GM18951 (cell line): ENCODE measurements around the gene KARS1.

Experiments
- POLR2A ChIP-seq: IDR thresholded peaks from 4 replicates; pipeline ENCODE4 v1.6.1; 2011; ENCODE audit warnings: mild to moderate bottlenecking; ENCODE audit not compliant: insufficient read length, insufficient read depth; ENCODE audit errors: extremely low read depth
- in situ Hi-C: fragments of 300-500 bp; cut with MboI; formaldehyde crosslinking; loops from one replicate; pipeline ENCODE4 v1.12.0; 2022; ENCODE audit warnings: low sequenced_read_pairs, mixed read lengths, inconsistent platforms; ENCODE audit not compliant: unreplicated experiment

Gene KARS1

GRCh38 chr16:75647492-75648264 lies at the start of gene KARS1, which contains the start of gene TERF2IP:
Gene KARS1, minus strand, starts transcription at chr16:75647665. Its CDS starts 26 bp downstream, at chr16:75647639.
Gene TERF2IP, plus strand, starts transcription at chr16:75647773. Its CDS starts 110 bp downstream, at chr16:75647883.
- in situ Hi-C loops, result loop anchor here (10.0 kb wide), 1 partner anchor 117 kb away; no protein-coding TSS in a partner anchor

DNA sequence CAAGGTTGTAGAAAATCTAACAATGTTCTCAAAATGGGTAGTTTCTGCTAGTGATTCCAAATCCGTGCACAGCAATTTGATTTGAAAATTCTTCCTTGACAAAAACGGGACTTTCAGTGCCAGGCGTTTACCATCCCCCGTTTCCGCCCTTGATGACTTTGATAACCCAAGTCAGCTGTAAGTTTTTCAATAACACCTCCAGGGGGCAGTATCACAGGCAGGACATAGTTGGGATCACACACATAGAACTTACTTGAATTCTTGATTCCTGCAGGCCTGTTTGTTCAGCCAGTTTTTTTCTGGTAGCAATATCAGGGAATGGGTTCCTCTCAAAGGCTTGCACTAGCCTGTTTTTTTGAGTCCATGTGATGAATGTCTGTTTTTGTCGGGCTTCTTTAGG lies 48.2 kb upstream of the KARS1 start:
- no peak for TF ChIP-seq POLR2A
- in situ Hi-C loops, result no loop called here

More at GRCh38 chr16:75647492-75648264, at the start of gene KARS1, which contains the start of gene TERF2IP:
- TF ChIP-seq POLR2A, result peak; percentile 94

DNA sequence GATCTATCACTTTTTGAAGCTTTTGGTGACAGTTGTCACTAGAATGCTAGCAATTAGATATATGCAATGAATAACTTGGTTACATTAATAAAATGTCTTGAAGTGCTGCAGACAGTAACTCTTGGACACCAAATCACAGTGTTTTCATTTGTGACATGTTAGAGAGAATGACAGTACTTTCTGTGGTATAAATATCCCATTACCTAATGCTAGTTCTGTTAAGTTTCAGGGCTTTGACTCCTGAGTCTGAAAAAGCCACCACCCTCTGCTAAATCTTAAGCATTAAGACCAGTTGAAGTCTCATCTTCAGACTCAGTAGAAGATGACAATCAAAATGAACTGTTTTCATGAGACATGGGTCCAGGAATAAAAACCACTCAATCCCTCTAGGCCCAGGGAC lies 39.9 kb upstream of the KARS1 start:
- in situ Hi-C loops, result no loop called here
- TF ChIP-seq POLR2A, result no peak

DNA sequence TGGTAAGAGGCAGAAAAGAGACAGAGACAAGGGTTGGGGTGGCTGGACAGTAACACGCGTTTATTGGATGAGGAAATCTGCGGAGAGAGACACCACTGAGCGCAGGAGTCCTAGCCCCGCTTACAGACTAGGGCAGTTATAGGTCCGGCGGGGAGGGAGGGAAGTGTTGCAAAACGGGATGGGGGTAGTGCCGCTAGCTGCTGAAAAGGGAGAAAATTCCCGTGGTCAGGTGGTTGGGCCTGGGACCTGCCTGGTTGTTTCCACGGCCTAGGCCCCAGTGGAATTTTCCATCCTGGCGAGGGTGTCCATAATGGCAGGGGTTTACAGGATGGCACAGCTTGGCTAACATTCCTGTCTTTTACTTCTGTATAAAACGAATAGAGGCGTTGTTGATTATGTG lies 34.8 kb upstream of the KARS1 start:
- TF ChIP-seq POLR2A, result no peak
- in situ Hi-C loops, result no loop called here

DNA sequence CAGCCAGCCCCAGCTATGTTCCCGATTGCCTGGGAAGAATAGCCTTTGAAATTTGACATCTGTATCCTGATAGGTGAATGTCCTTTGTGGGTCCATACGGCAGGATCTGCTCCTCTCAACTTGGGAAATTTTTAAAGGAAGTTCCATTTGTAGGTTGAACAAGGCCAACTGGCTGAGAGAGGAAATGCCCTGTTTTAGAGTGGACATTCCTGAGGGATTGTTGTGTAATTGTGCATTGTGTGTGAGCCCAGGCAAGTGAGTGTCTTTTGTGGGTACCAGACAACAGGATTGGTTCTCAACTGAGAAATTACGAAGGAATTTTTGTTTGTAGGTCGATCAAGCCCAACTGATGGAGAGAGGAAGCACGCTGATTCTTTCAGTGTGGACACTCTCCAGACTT lies 31.9 kb upstream of the KARS1 start:
- TF ChIP-seq POLR2A, result no peak
- in situ Hi-C loops, result no loop called here

DNA sequence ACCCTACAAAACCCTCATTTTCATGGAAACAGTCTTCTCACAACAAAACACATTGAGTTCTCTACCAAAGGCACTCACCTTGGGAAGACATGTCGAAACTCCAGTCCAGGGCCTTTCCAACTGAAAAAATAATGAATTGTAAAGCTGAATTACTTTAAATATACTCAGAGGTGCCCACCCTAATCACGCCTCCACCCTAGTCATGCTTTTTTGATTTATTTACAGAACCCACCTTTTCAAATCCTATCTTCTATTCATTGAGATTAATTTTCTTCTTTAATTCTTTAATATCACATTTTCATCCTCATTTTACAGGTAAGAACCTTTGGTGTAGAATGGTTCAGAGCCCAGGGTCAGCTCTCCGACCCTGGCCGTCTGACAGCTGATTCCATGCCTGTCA lies 29.4 kb upstream of the KARS1 start, which contains the start of gene CPHXL2:
CPHXL2 (minus strand) TSS at position 101 of the 400 bp plus-strand sequence; CDS start at position 91, 10 bp downstream.
- no peak for TF ChIP-seq POLR2A
- in situ Hi-C loops, result no loop called here

- TF ChIP-seq POLR2A, result no peak
These were observed 20.0 kb upstream of the KARS1 start for GRCh38 chr16:75667503-75667902.

DNA sequence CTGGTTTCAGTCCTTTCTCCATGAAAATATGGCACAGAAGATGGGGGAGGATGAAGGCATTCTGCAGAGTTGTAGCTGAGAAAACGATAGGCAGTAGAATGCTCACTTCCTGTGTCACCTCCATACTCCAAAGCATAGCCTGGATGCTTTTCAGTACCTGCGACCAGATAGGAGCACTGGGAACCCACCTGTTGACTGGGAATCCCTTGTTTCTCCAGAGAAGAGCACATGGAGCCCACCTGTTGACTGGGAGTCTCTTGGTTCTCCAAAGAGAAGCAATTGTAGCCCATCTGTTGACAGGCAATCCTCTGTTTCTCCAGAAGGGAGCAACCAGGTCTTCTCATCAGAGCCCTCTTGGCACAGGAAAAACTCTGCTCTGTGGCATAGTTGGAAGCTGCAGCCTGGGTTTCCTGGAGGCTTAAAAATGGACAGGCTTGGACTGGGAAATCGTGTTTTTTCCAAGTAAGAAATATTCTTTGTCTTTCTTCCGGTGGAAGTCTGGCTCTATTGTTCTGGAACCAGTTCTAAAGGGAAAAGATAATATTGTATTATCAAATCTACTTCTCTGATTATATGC lies 13.3 kb upstream of the KARS1 start:
- in situ Hi-C loops, result no loop called here
- TF ChIP-seq POLR2A, result no peak

More at GRCh38 chr16:75667503-75667902, 20.0 kb upstream of the KARS1 start:
- in situ Hi-C loops, result no loop called here

- TF ChIP-seq POLR2A, result no peak
- in situ Hi-C loops, result no loop called here
These were observed 12.9 kb upstream of the KARS1 start for GRCh38 chr16:75660321-75660720.

- in situ Hi-C loops, result no loop called here
These were observed 10.7 kb upstream of the KARS1 start for GRCh38 chr16:75658175-75658574.

DNA sequence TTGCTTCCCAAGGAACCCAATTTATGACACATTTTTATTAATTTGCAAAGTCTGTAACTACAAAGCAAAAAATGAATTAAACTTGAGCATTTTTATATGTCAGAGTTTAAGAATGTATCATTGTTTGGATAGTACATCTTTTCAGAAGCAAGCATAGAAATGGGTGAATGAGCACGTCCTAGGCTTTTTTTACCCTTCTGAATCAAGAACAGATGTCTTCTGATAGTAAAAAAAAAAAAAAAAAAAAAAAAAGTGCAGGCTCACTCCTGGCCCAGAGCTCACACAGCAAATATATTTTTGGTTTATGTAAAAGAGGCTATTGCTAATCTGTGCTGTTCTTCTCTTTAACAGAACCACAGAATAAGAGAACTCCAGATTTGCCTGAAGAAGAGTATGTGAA lies 6.5 kb upstream of the KARS1 start:
- in situ Hi-C loops, result no loop called here
- TF ChIP-seq POLR2A, result no peak

More at GRCh38 chr16:75658175-75658574, 10.7 kb upstream of the KARS1 start:
- no peak for TF ChIP-seq POLR2A

DNA sequence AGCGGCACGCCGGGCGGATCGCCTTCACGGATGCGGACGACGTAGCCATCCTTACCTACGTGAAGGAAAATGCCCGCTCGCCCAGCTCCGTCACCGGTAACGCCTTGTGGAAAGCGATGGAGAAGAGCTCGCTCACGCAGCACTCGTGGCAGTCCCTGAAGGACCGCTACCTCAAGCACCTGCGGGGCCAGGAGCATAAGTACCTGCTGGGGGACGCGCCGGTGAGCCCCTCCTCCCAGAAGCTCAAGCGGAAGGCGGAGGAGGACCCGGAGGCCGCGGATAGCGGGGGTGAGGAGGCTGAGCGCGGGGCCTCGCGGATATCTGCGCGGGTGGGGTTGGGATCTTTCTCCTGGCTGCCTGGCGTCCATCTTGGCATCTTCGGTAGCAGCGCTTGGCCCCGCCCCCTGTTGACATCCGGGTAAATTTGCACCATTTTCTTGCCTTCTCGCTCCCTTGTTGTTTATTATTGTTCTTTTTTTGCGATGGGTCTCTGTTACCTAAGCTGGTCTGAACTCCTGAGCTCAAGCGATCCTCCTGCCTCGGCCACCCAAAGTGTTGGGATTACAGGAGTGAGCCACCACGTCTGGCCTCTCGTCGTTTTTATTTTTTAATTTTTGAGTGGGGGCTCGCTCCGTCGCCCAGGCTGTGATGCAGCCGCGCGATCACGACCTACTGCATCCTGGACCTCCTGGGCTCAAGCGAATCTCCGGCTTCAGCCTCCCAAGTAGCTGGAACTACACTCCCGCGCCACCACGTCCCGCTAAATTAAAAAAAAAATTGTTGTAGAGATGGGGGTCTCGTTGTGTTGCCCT lies 1.0 kb upstream of the KARS1 start:
- peak; percentile 57 for TF ChIP-seq POLR2A
- in situ Hi-C loops, result loop anchor here (10.0 kb wide), 1 partner anchor 116 kb away; no protein-coding TSS in a partner anchor

DNA sequence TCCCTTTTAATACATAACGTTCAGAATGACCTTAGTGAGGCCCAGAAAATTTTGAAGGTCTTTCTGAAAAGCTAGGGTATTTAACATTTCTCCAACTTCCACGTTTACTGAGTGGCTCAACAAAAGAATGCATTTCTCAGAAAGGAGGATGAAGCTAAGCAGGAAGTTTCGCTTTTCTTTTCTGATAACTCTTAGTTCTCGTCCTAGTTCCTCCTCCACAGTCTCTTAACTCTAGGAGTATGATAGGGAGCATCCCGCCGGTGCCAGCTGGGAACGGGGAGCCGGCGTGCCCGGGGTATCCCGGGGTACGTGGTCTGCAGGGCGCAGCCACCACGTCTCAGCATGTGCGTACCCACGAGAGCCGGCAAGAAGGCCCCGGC lies 363 bp downstream of the KARS1 start:
- TF ChIP-seq POLR2A, result no peak
- in situ Hi-C loops, result loop anchor here (10.0 kb wide), 1 partner anchor 118 kb away; no protein-coding TSS in a partner anchor
